ENCODE data around the gene SETD7. TPM values are rescaled to one million over a fixed set of nuclear protein-coding genes. Genes with fewer than 3 reads are reported as not detected.
A peak's percentile ranks its signal among the peaks of the same experiment; 100 is the strongest.

The SETD7 gene
- total RNA-seq = 10.3 and 11.1 TPM in 2 replicates

DNA sequence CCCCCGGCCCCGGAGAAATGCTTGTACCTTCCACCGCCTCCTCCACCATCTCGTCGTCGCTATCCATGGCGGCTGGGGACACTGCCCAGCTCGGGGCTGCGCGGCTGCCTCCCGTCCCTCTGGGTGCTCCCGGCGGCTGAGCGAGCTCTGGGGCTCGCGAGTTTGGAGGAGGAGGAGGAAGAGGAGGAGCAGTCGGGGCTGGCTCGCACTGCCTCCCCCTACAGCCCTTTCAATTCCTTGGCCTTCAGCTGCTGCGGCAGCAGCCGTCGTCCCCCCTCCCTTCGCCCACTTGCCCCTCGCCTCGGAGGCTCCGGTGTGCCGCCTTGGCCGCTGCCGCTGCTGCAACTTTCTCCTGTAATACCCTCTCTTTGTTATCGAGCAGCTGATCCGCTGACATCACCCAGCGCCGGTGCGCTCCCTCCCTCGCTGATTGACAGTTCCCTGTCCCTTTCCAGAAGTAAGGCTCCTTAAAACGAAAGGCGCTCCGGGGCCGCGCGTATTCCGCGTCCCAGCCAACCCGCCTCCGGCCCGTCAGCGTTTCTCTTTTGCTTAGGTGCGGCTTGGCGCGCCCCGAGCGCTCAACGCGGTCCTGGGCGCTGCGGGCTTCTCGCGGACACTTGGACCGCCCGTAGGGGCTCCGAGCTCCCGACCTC lies at the start of gene SETD7:
Gene SETD7 (minus strand): TSS at position 149 of the 653 bp plus-strand sequence. CDS start 82 bp downstream, at position 67.
- no peaks in the 10 kb centered on the region for H3K27me3 Mint-ChIP-seq
- ChIA-PET CTCF (interaction anchor here (0.9 to 1.1 kb wide), 4 partner anchors 47 to 526 kb away, joined by 3 to 4 read pairs (median 4); no protein-coding TSS in a partner anchor), POLR2A (interaction anchor here (0.6 to 3.4 kb wide), 14 partner anchors 8 to 967 kb away, joined by 3 to 19 read pairs (median 4); partner anchors contain the start of genes ELF2, ELMOD2, NAA15 and NDUFC1)
- peak within 1 kb of the TSS; percentile 97 for H3K27ac Mint-ChIP-seq
- peak within 1 kb of the TSS; percentile 99 for H3K4me3 Mint-ChIP-seq
- ATAC-seq (ENCODE audit: low read depth) (peak; percentile 23), DNase-seq (peak; percentile 66)
- intact Hi-C loops (cut with micrococcal nuclease) = loop anchor here (1.0 to 5.0 kb wide), 9 partner anchors 25 to 969 kb away; partner anchors contain the start of genes ELMOD2, MAML3, NAA15 and SCOC
- H3K9me3 Mint-ChIP-seq = no peaks in the 10 kb centered on the region
- H3K4me1 Mint-ChIP-seq = peaks cover 60% of the 10 kb centered on the region
- TF ChIP-seq, protein P1, sequence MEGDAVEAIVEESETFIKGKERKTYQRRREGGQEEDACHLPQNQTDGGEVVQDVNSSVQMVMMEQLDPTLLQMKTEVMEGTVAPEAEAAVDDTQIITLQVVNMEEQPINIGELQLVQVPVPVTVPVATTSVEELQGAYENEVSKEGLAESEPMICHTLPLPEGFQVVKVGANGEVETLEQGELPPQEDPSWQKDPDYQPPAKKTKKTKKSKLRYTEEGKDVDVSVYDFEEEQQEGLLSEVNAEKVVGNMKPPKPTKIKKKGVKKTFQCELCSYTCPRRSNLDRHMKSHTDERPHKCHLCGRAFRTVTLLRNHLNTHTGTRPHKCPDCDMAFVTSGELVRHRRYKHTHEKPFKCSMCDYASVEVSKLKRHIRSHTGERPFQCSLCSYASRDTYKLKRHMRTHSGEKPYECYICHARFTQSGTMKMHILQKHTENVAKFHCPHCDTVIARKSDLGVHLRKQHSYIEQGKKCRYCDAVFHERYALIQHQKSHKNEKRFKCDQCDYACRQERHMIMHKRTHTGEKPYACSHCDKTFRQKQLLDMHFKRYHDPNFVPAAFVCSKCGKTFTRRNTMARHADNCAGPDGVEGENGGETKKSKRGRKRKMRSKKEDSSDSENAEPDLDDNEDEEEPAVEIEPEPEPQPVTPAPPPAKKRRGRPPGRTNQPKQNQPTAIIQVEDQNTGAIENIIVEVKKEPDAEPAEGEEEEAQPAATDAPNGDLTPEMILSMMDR (IDR thresholded peaks at IDR 0.05) = no peak
- H3K36me3 Mint-ChIP-seq (ENCODE audit: low read depth) = peaks cover 16% of the 10 kb centered on the region

DNA sequence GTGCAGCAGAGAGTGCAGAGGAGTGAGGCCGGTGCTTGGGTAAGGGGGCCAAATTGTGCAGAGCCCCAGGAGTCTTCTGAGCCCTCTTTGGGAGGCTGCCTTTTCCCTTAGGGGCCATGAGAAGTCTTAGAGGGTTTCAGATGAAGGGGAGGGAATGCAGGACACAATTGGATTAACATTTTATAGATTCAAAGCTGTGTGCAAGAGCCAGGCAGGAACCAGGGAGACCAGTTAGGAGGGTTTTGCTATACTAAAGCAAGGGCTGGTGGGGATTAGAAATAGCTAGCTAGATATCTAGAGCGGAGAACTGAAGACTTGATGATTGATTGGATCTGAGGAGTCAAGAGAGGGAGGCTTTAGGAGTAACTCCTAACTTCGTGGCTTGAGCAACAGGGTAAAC lies 49.5 kb upstream of the SETD7 start:
- peaks cover 9% of the 10 kb centered on the region for H3K4me1 Mint-ChIP-seq
- POLR2A ChIA-PET = no interaction called here

DNA sequence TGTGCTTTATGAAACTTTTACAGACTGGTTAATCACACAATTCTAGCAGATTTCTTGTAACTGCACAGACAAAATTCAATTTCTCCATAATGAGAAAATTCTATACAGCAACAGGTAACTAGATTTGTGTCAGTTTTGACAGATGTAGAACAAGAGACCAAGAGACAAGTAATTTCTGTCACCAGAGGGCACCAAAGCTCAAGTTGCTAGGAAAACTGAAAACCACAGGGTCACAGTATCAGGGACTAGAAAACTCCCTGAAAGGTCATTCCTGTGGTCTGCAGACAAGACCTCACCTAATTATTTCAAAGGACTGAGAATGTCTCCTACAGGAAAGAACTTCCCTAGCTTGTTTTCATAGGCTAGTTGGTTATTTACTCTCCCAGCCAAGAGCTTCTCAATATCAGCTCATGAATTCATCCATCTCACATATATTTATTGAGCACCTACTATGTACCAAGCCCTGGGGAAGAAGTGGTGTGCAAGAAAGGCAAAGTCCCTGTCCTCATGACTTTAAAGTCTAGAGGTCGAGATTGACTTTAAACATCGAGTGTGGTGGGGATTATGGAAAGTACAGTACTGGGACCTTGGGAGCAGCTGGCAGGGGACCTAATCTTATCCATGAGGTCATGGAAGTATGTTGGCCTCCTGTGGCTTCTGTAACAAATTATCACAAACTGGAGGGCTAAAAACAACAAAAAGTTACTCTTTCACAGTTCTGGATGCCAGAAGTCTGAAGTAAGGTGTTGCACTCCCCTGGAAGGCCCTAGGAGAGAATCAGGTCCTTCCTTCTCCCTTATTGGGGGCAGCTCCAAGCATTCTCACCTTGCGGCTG lies 47.8 kb upstream of the SETD7 start:
- no peaks in the 10 kb centered on the region for H3K9me3 Mint-ChIP-seq
- no peak overlapping the region for H3K4me3 Mint-ChIP-seq
- ChIA-PET POLR2A (no interaction called here), CTCF (interaction anchor here (0.7 to 4.1 kb wide), 15 partner anchors 9 to 756 kb away, joined by 3 to 36 read pairs (median 3); partner anchors contain the start of gene SETD7)
- intact Hi-C loops (cut with micrococcal nuclease) = loop anchor here (1.0 to 10.0 kb wide), 5 partner anchors 43 to 1281 kb away; no protein-coding TSS in a partner anchor
- peaks cover 5% of the 10 kb centered on the region for H3K27me3 Mint-ChIP-seq
- H3K4me1 Mint-ChIP-seq = peaks cover 9% of the 10 kb centered on the region
- peak; percentile 45 for ATAC-seq (ENCODE audit: low read depth)
- H3K36me3 Mint-ChIP-seq (ENCODE audit: low read depth) = no peaks in the 10 kb centered on the region
- TF ChIP-seq, protein P1 (IDR thresholded peaks at IDR 0.05) = no peak
- no peak for DNase-seq
- H3K27ac Mint-ChIP-seq = no peak overlapping the region

More for the DNA sequence above, 49.5 kb upstream of the SETD7 start:
- H3K4me3 Mint-ChIP-seq = peak overlapping the region; percentile 3
- peaks cover 8% of the 10 kb centered on the region for H3K27me3 Mint-ChIP-seq
- no peaks in the 10 kb centered on the region for H3K36me3 Mint-ChIP-seq (ENCODE audit: low read depth)
- H3K27ac Mint-ChIP-seq = no peak overlapping the region
- intact Hi-C loops (cut with micrococcal nuclease) = loop anchor here (10.0 kb wide), 1 partner anchor 1279 kb away; no protein-coding TSS in a partner anchor
- CTCF ChIA-PET = interaction anchor here (1.7 to 4.1 kb wide), 2 partner anchors 46 to 648 kb away, joined by 5 to 36 read pairs; no protein-coding TSS in a partner anchor
- H3K9me3 Mint-ChIP-seq = no peaks in the 10 kb centered on the region
- ATAC-seq (ENCODE audit: low read depth) (no peak), DNase-seq (no peak)
- TF ChIP-seq, protein P1 (IDR thresholded peaks at IDR 0.05) = no peak

DNA sequence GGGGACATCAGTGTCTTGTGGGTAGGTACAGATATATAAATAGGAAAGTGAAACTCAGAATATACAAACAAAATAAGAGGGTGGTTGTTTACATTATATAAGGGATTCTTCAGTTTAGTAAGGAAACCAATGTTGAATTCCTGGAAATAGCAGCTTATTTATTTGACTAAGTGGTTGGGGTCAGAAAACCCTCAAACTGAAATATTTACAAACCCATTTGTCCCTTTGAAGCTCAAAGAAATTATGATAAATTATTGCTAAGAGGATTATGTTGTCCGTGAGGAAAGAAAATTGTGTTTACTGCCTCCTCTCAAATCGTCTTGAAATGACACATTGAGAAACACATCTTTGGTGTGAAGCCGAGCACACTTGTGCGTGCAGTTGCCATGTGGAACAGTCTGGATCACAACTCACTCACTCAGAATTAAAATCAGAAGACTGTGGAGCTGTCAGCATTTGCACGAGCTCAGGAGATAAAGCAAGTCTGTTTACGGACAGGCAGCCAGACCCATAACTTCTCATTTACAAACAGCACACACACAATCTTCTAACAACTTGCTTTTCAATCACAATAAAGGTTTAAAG lies 46.8 kb upstream of the SETD7 start:
- Mint-ChIP-seq H3K27me3 (peaks cover 7% of the 10 kb centered on the region), H3K36me3 (ENCODE audit: low read depth) (no peaks in the 10 kb centered on the region), H3K9me3 (no peaks in the 10 kb centered on the region), H3K4me3 (no peak overlapping the region), H3K27ac (no peak overlapping the region), H3K4me1 (peaks cover 9% of the 10 kb centered on the region)
- DNase-seq = no peak
- ChIA-PET CTCF (interaction anchor here (0.8 to 4.1 kb wide), 13 partner anchors 15 to 757 kb away, joined by 3 to 36 read pairs (median 4); partner anchors contain the start of gene SETD7), POLR2A (no interaction called here)
- TF ChIP-seq, protein P1 (IDR thresholded peaks at IDR 0.05) = no peak
- ATAC-seq (ENCODE audit: low read depth) = no peak
- intact Hi-C loops (cut with micrococcal nuclease) = loop anchor here (1.0 to 10.0 kb wide), 5 partner anchors 42 to 1282 kb away; no protein-coding TSS in a partner anchor

All from activated B cell treated with CpG ODN at 0.5 μM for 24 hours (primary cell).